B cell (primary cell): ENCODE results near the gene KLK10. TPM values are rescaled to one million over a fixed set of nuclear protein-coding genes. Genes with fewer than 3 reads are reported as not detected.

Experiments
- ATAC-seq: fragments of 200-7000 bp; cut with Tn5 transposase; one replicate; pipeline ENCODE4 v1.10.0; 2021; ENCODE audit warnings: low read depth, mild to moderate bottlenecking, moderate number of reproducible peaks, moderate library complexity
- CTCF ChIA-PET: fragments of 350-600 bp; sonication (Branson Sonifier 250); formaldehyde crosslinking; loops from one replicate; lab custom pipeline; 2021; ENCODE audit warnings: antibody characterized with exemption, inconsistent platforms; lab: Charles Lee
- POLR2A ChIA-PET: fragments of 350-600 bp; sonication (Branson Sonifier 250); formaldehyde crosslinking; loops from one replicate; lab custom pipeline; 2021; ENCODE audit warnings: antibody characterized with exemption; lab: Charles Lee
- DNase-seq: peaks from one replicate; pipeline ENCODE4 v3.0.0; 2013
- H2AFZ ChIP-seq: 2 replicates; pipeline ENCODE4 v1.6.1; 2012; ENCODE audit warnings: mild to moderate bottlenecking, low read depth, low read length; ENCODE audit not compliant: insufficient read depth, poor library complexity, severe bottlenecking
- H3K27ac ChIP-seq, 2 donors: 1 replicate in 1 of 2; 2 replicates in 1 of 2; pipeline ENCODE4 v1.5.1; 2012 to 2013; ENCODE audit warnings: low read length in 2 of 2, mild to moderate bottlenecking in 2 of 2, moderate library complexity in 1 of 2
- H3K27me3 ChIP-seq, 4 experiments: fragments of 200-600 bp in 1 of 4; sonication (generic) in 1 of 4; replicated peaks in 1 of 4; 1 replicate in 2 of 4; 2 replicates in 2 of 4; pipeline versions ENCODE4 v1.6.1 to v1.7.0; 2013 to 2016; ENCODE audit warnings: low read length in 3 of 4, mild to moderate bottlenecking in 2 of 4, mixed read lengths in 1 of 4, moderate library complexity in 1 of 4; ENCODE audit not compliant: insufficient read depth in 4 of 4, control insufficient read depth in 3 of 4; ENCODE audit errors: control extremely low read depth in 1 of 4
- H3K36me3 ChIP-seq, 2 experiments: replicated peaks in 1 of 2; 1 replicate in 1 of 2; 2 replicates in 1 of 2; pipeline versions ENCODE4 v1.6.1 to v1.7.1; 2013; ENCODE audit warnings: low read length in 1 of 2; ENCODE audit not compliant: insufficient read depth in 2 of 2, control insufficient read depth in 1 of 2; ENCODE audit errors: control extremely low read depth in 1 of 2, extremely low read depth in 1 of 2
- H3K4me1 ChIP-seq, 2 donors: fragments of 200-600 bp in 1 of 2; sonication (generic) in 1 of 2; 1 replicate in 1 of 2; 2 replicates in 1 of 2; pipeline versions ENCODE4 v1.5.1 to v1.6.1; 2013 to 2017; ENCODE audit warnings: low read length in 2 of 2; ENCODE audit not compliant: control insufficient read depth in 2 of 2, insufficient read depth in 2 of 2
- H3K4me2 ChIP-seq: replicated peaks from 2 replicates; pipeline ENCODE3; 2012; ENCODE audit warnings: mild to moderate bottlenecking, low read depth, low read length; ENCODE audit not compliant: poor library complexity, severe bottlenecking
- H3K4me3 ChIP-seq, 5 experiments: fragments of 200-600 bp in 1 of 5; sonication (generic) in 1 of 5; 1 replicate in 3 of 5; 2 replicates in 2 of 5; pipeline versions ENCODE4 v1.5.1 to v1.7.0; 2011 to 2016; ENCODE audit warnings: low read length in 4 of 5, mild to moderate bottlenecking in 4 of 5, low read depth in 2 of 5, control low read depth in 1 of 5, moderate library complexity in 1 of 5; ENCODE audit not compliant: insufficient read depth in 1 of 5; ENCODE audit errors: control extremely low read depth in 1 of 5, extremely low read depth in 1 of 5
- H3K79me2 ChIP-seq: fragments of 200-600 bp; sonication (generic); one replicate; pipeline ENCODE4 v1.6.0; 2016; ENCODE audit warnings: low read length; ENCODE audit not compliant: control insufficient read depth, insufficient read depth
- H3K9ac ChIP-seq: fragments of 200-600 bp; sonication (generic); 2 replicates; pipeline ENCODE4 v1.6.1; 2017; ENCODE audit warnings: mild to moderate bottlenecking, low read length, moderate library complexity
- H3K9me3 ChIP-seq, 3 donors: one replicate each; pipeline versions ENCODE4 v1.6.1 to v1.7.1; 2013; ENCODE audit warnings: low read length in 2 of 3; ENCODE audit not compliant: control insufficient read depth in 2 of 3, insufficient read depth in 1 of 3; ENCODE audit errors: control extremely low read depth in 1 of 3
- H4K20me1 ChIP-seq: 2 replicates; pipeline ENCODE4 v1.6.0; 2012; ENCODE audit warnings: mild to moderate bottlenecking, low read length; ENCODE audit not compliant: insufficient read depth, control insufficient read depth, poor library complexity, severe bottlenecking
- H3K27ac Mint-ChIP-seq: one replicate; pipeline ENCODE4 v1.8.0; 2021; ENCODE audit warnings: mixed read lengths
- H3K27me3 Mint-ChIP-seq: one replicate; pipeline ENCODE4 v1.8.0; 2021; ENCODE audit warnings: mixed read lengths
- H3K4me1 Mint-ChIP-seq: one replicate; pipeline ENCODE4 v1.8.0; 2021; ENCODE audit warnings: mixed read lengths
- H3K4me3 Mint-ChIP-seq: one replicate; pipeline ENCODE4 v1.8.0; 2021; ENCODE audit warnings: mixed read lengths
- H3K9me3 Mint-ChIP-seq: one replicate; pipeline ENCODE4 v1.8.0; 2022; ENCODE audit warnings: mixed read lengths; ENCODE audit not compliant: insufficient read depth
- EZH2 ChIP-seq: IDR thresholded peaks from 2 replicates; pipeline ENCODE4 v1.6.1; 2012; ENCODE audit warnings: borderline replicate concordance, low read depth, mild to moderate bottlenecking, moderate library complexity, low read length; ENCODE audit not compliant: insufficient read depth, poor library complexity, severe bottlenecking
- WGBS: methylation state at CpG from one replicate; pipeline ENCODE4 v1.1.5; 2013; ENCODE audit warnings: missing lambda C conversion rate; ENCODE audit not compliant: insufficient coverage; 5-methylcytosine and 5-hydroxymethylcytosine counted together
- intact Hi-C: fragments of 100-400 bp; cut with micrococcal nuclease; formaldehyde crosslinking; loops from one replicate; pipeline ENCODE4 v1.10.0; 2022
- polyA plus RNA-seq: library from polyadenylated mRNA; depleted of rRNA; stranded (reverse); fragments of >200 nt; gene quantifications from 2 replicates; pipeline ENCODE4 v1.2.3, GENCODE V29; 2012
- total RNA-seq, 2 donors: library from RNA; stranded (reverse); fragments of 120-200 nt in 1 of 2; gene quantifications; 1 replicate in 1 of 2; 2 replicates in 1 of 2; pipeline versions ENCODE4 v1.2.3 to v1.2.4, GENCODE V29; 2013 to 2022
- TF ChIP-seq, protein P1 (sequence below): fragments of 200-600 bp; IDR thresholded peaks from one replicate; pipeline ENCODE4 v1.8.0; 2022; ENCODE audit warnings: antibody characterized with exemption, mild to moderate bottlenecking

The KLK10 gene
- total and polyA plus RNA-seq, 2 donors (not counting 1 experiment from before 2014, with no cell fraction given) = not detected

DNA sequence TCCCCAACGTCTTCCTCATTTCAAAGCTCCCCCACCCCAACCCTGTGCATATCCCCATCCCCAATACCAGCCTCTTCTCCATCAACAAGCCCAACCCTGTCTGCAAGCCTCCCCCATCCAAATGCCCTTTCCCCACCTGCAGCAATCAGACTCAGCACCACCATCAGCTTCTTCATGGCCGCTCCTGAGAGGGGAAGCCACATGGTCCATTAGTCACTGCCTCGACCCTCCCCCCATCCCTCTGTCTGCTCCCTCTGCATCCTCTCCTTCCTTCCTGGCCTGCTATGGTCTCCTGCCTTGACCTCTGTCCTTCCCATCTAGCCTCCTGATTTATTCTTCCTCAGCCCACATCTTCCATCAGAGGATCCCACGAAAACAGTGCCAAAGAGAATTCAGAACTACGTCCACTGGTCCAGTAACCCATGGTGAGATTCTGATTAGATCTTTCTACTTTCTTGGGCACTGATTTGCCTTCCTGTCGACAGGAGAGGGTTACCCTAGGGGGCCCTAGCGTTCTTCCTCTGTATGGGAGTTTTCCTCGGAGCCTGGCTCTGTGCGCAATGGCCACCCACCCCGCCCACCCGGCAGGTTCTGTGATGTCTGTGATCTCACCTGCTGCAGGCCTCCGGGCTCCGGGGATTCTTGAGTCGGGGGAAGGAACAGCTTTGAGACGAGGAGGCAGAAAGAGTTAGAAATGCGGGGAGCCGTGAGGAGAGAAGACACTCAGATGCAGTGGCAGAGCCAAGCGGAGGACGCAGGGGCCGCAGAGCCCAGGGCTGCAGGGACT is 51.4 kb downstream of the KLK10 start:
- intact Hi-C loops = no loop called here
- H3K79me2 ChIP-seq = no peaks in the 10 kb centered on the region
- Mint-ChIP-seq H3K9me3 (no peaks in the 10 kb centered on the region), H3K27ac (no peak overlapping the region), H3K27me3 (peaks cover 45% of the 10 kb centered on the region), H3K4me1 (no peaks in the 10 kb centered on the region), H3K4me3 (no peak overlapping the region)
- H3K4me3 ChIP-seq = no peak overlapping the region
- no peaks in the 10 kb centered on the region for H4K20me1 ChIP-seq
- H3K36me3 ChIP-seq = no peaks in the 10 kb centered on the region
- H3K27me3 ChIP-seq = peaks cover 0 to 12% (median 0%) of the 10 kb centered on the region in 4 experiments
- peaks cover 0 to 4% (median 0%) of the 10 kb centered on the region in 3 donors for H3K9me3 ChIP-seq
- TF ChIP-seq, protein P1, sequence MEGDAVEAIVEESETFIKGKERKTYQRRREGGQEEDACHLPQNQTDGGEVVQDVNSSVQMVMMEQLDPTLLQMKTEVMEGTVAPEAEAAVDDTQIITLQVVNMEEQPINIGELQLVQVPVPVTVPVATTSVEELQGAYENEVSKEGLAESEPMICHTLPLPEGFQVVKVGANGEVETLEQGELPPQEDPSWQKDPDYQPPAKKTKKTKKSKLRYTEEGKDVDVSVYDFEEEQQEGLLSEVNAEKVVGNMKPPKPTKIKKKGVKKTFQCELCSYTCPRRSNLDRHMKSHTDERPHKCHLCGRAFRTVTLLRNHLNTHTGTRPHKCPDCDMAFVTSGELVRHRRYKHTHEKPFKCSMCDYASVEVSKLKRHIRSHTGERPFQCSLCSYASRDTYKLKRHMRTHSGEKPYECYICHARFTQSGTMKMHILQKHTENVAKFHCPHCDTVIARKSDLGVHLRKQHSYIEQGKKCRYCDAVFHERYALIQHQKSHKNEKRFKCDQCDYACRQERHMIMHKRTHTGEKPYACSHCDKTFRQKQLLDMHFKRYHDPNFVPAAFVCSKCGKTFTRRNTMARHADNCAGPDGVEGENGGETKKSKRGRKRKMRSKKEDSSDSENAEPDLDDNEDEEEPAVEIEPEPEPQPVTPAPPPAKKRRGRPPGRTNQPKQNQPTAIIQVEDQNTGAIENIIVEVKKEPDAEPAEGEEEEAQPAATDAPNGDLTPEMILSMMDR = no peak
- TF ChIP-seq EZH2 = no peak
- H3K4me2 ChIP-seq = no peak overlapping the region
- ChIA-PET POLR2A (no interaction called here), CTCF (no interaction called here)
- H3K27ac ChIP-seq = no peak overlapping the region
- no peaks in the 10 kb centered on the region for H3K4me1 ChIP-seq
- DNase-seq (no peak), ATAC-seq (no peak)
- H2AFZ ChIP-seq = no peak overlapping the region
- no peak overlapping the region for H3K9ac ChIP-seq
- WGBS = 46% methylated on average over 18 of the region's 20 CpGs

DNA sequence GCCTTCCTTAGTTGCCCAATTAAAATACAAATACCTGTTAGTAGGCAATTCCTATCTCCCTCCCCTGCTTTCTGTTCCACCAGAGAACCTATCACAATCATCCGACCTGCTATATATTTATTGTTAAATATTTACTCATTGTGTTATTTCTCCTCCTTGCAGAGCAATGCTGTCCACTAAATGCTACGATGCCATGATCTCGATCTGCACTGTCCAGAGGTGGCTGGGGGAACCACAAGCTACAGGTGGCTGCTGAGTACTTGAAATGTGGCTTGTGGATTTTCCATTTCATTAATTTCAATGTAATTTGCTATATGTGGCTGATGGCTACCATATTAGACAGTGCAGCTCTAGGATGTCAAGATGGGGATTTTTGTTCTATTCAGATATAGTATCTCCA is 55.2 kb downstream of the KLK10 start:
- POLR2A ChIA-PET = no interaction called here
- Mint-ChIP-seq H3K27me3 (peaks cover 24% of the 10 kb centered on the region), H3K4me1 (no peaks in the 10 kb centered on the region), H3K4me3 (no peak overlapping the region), H3K9me3 (peaks cover 3% of the 10 kb centered on the region), H3K27ac (no peak overlapping the region)
- Histone ChIP-seq H3K4me1 (no peaks in the 10 kb centered on the region), H3K9ac (no peak overlapping the region), H3K4me3 (no peak overlapping the region), H3K9me3 (peaks cover 0 to 10% (median 0%) of the 10 kb centered on the region in 3 donors), H3K4me2 (no peak overlapping the region), H3K27me3 (peaks cover 0 to 9% (median 0%) of the 10 kb centered on the region in 4 experiments), H4K20me1 (no peaks in the 10 kb centered on the region), H2AFZ (no peak overlapping the region), H3K27ac (no peak overlapping the region), H3K36me3 (no peaks in the 10 kb centered on the region), H3K79me2 (no peaks in the 10 kb centered on the region)
- no peak for DNase-seq
- TF ChIP-seq, protein P1 = no peak
- TF ChIP-seq EZH2 = no peak
- no peak for ATAC-seq
- intact Hi-C loops = no loop called here
- WGBS = no CpG with 5 or more reads among the region's 3 CpGs
- CTCF ChIA-PET = no interaction called here
